Thymus (tissue), 11 donors: ENCODE results near the gene TNFRSF13B. TPM values are rescaled to one million over a fixed set of nuclear protein-coding genes. Genes with fewer than 3 reads are reported as not detected.
"Not testable (repeated sequence)": the region's sequence is repeated elsewhere in the genome, so short reads cannot be mapped to it uniquely, and the experiment has no call there.

ENCODE experiments used
- DNase-seq, 9 donors: peaks; one replicate each; pipeline ENCODE4 v3.0.0-alpha.2; 2013; ENCODE audit warnings: low spot score in 9 of 9, low read depth in 6 of 9, missing footprints in 1 of 9
- H3K27ac ChIP-seq, 2 donors: one replicate each; pipeline ENCODE4 v1.5.1; 2013; ENCODE audit warnings: control low read depth in 1 of 2, low read depth in 1 of 2, low read length in 1 of 2, mild to moderate bottlenecking in 1 of 2, moderate library complexity in 1 of 2
- H3K27me3 ChIP-seq, 2 donors: one replicate each; pipeline ENCODE4 v1.5.1; 2013; ENCODE audit warnings: low read length in 1 of 2; ENCODE audit not compliant: control insufficient read depth in 2 of 2, insufficient read depth in 1 of 2
- H3K36me3 ChIP-seq, 2 donors: one replicate each; pipeline ENCODE4 v1.5.1; 2013; ENCODE audit warnings: low read length in 1 of 2, mild to moderate bottlenecking in 1 of 2, moderate library complexity in 1 of 2; ENCODE audit not compliant: control insufficient read depth in 2 of 2, insufficient read depth in 2 of 2
- H3K4me1 ChIP-seq, 2 donors: one replicate each; pipeline ENCODE4 v1.5.1; 2013; ENCODE audit warnings: low read length in 2 of 2; ENCODE audit not compliant: control insufficient read depth in 2 of 2, insufficient read depth in 2 of 2
- H3K4me3 ChIP-seq, 2 donors: one replicate each; pipeline ENCODE4 v1.5.1; 2013; ENCODE audit warnings: low read length in 2 of 2, control low read depth in 1 of 2, mild to moderate bottlenecking in 1 of 2
- H3K9me3 ChIP-seq, 2 donors: one replicate each; pipeline ENCODE4 v1.5.1; 2013; ENCODE audit warnings: low read length in 1 of 2, mild to moderate bottlenecking in 1 of 2; ENCODE audit not compliant: control insufficient read depth in 2 of 2, insufficient read depth in 1 of 2
- WGBS: extraction: QIAGEN DNeasy Blood & Tissue Kit; methylation state at CpG from one replicate; pipeline ENCODE4 v1.1.7; 2013; 5-methylcytosine and 5-hydroxymethylcytosine counted together
- polyA plus RNA-seq: library from polyadenylated mRNA; stranded (reverse); fragments of 200-250 nt; gene quantifications from one replicate; pipeline ENCODE4 v1.2.3, GENCODE V29; 2013
- total RNA-seq: library from RNA; stranded (reverse); fragments of 120-200 nt; gene quantifications from one replicate; pipeline ENCODE4 v1.2.4, GENCODE V29; 2013
- donor health status: healthy.

TNFRSF13B gene
- total and polyA plus RNA-seq, 2 donors, result 0.14 to 2.6 TPM

GRCh38 chr17:16997514-16998429 is 25.9 kb upstream of the TNFRSF13B start:
- Histone ChIP-seq H3K27me3 (no peaks in the 10 kb centered on the region), H3K9me3 (peaks cover 0 to 3% of the 10 kb centered on the region in 2 donors), H3K4me3 (no peak overlapping the region), H3K4me1 (peaks cover 0 to 3% of the 10 kb centered on the region in 2 donors), H3K36me3 (no peaks in the 10 kb centered on the region), H3K27ac (no peak overlapping the region)
- peak in 1 of 9 donors; percentile 46 for DNase-seq
- WGBS, result 95% methylated on average over 14 of the region's 14 CpGs

DNA sequence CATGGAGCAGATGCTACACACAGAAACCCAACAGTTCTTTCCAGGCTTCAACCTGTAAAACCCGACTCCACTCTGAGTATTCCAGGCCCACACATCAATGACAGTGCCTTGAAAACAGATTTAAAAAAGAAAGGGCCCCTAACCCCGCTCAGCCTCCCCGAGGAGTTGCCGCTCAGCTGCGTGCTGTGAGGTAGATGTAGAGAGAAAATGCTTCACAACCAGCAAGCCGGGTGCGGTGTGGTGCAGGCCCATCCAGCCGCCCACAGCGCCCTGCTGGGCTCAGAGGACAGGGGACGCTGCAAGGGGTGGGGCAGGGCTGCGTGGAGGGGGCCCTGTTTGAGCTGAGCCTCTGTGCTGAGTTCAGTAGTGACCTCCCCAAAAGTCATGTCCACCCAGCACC is 24.8 kb upstream of the TNFRSF13B start:
- not testable (repeated sequence) for H3K27ac ChIP-seq, H3K36me3 ChIP-seq, H3K27me3 ChIP-seq, H3K4me3 ChIP-seq, H3K9me3 ChIP-seq, H3K4me1 ChIP-seq, DNase-seq
- WGBS, result 87% methylated on average over 11 of the region's 11 CpGs

DNA sequence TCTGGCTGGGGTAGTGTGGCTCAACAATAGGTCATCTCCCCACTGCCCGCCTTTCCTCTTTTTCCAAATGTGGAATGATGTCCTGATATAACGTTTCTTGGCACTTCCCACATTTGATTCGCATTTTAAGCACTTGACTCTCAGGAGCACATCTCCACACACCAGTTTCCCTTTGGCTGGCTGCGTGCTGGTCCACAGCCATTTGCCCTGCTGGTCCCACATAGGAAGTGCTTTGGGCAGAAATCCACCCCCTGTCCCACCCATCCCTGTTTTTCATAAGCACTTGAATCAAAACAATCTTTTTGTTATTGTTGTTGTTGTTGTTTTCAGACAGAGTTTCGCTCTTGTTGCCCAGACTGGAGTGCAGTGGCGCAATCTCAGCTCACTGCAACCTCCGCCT is 24.0 kb upstream of the TNFRSF13B start:
- Histone ChIP-seq H3K4me1 (peaks cover 0 to 6% of the 10 kb centered on the region in 2 donors), H3K36me3 (no peaks in the 10 kb centered on the region), H3K27me3 (no peaks in the 10 kb centered on the region), H3K4me3 (no peak overlapping the region), H3K27ac (no peak overlapping the region), H3K9me3 (peaks cover 0 to 3% of the 10 kb centered on the region in 2 donors)
- WGBS, result 99% methylated on average over 7 of the region's 7 CpGs
- DNase-seq, result no peak

GRCh38 chr17:16994631-16995030 is 22.7 kb upstream of the TNFRSF13B start:
- no peak overlapping the region for H3K27ac ChIP-seq
- H3K4me3 ChIP-seq, result no peak overlapping the region
- H3K9me3 ChIP-seq, result no peaks in the 10 kb centered on the region
- peaks cover 8 to 19% of the 10 kb centered on the region in 2 donors for H3K4me1 ChIP-seq
- no peak for DNase-seq
- no peaks in the 10 kb centered on the region for H3K36me3 ChIP-seq
- 95% methylated on average over 2 of the region's 2 CpGs for WGBS
- no peaks in the 10 kb centered on the region for H3K27me3 ChIP-seq

GRCh38 chr17:16991349-16992009 is 19.6 kb upstream of the TNFRSF13B start:
- Histone ChIP-seq H3K9me3 (no peaks in the 10 kb centered on the region), H3K4me3 (no peak overlapping the region), H3K27me3 (no peaks in the 10 kb centered on the region), H3K4me1 (peaks cover 24 to 50% of the 10 kb centered on the region in 2 donors), H3K27ac (no peak overlapping the region), H3K36me3 (no peaks in the 10 kb centered on the region)
- WGBS, result 30% methylated on average over 16 of the region's 16 CpGs
- peak in 8 of 9 donors; percentile 52 to 84 (median 66) for DNase-seq

DNA sequence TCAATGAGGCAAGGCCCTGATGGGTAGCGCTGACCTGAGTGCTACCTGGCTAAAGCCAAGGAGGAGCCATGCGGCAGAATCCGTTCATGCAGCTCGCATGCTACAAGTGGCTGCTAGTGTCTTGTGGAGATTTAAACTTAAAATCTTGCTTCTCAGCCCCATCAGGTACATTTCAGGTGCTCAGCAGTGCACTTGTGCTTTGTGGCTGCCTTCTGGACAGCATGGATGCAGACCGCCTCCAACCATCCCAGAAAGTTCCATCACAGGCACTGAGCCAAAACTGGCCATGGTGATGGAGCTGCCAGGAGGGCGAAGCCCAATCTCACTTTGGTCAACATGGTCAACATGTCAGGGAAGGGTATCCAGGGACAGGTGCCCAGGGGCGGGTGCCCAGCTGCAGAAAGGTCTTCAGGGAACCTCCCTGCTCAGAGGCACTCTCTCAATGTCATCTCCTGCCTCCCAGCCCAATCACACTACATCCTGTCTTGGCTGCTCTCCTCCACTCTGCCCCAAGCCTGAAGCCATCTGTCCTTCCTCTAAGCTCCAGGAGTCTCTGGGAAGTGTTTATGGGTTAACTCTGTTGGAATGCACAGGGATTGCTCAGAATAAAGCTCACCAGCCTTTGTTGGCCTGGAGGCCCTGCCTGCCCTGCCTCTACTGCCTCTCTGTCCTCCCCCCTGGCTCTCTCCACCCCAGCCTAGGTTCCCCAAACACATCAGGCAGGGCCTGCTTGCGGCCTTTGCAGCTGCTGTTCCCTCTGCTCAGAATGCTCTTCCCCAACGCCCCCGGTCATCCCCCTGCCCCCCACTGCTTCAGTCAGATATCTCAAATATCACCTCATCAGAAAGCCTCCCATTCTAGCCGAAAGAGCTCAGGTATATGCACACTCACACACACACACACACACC is 18.3 kb upstream of the TNFRSF13B start:
- Histone ChIP-seq H3K27ac (peak overlapping the region; percentile 76 to 81), H3K4me1 (peaks cover 24 to 52% of the 10 kb centered on the region in 2 donors), H3K4me3 (no peak overlapping the region), H3K9me3 (no peaks in the 10 kb centered on the region), H3K27me3 (no peaks in the 10 kb centered on the region), H3K36me3 (no peaks in the 10 kb centered on the region)
- WGBS, result 93% methylated on average over 11 of the region's 11 CpGs
- DNase-seq, result no peak

- no peaks in the 10 kb centered on the region for H3K9me3 ChIP-seq
- peak in 5 of 9 donors; percentile 24 to 72 (median 47) for DNase-seq
- peaks cover 24 to 52% of the 10 kb centered on the region in 2 donors for H3K4me1 ChIP-seq
- no peak overlapping the region for H3K4me3 ChIP-seq
- WGBS, result 44% methylated on average over 12 of the region's 12 CpGs
- H3K36me3 ChIP-seq, result no peaks in the 10 kb centered on the region
- no peaks in the 10 kb centered on the region for H3K27me3 ChIP-seq
- peak overlapping the region; percentile 76 to 81 for H3K27ac ChIP-seq
These were observed 17.5 kb upstream of the TNFRSF13B start for GRCh38 chr17:16989230-16989952.

- Histone ChIP-seq H3K36me3 (no peaks in the 10 kb centered on the region), H3K27ac (peak overlapping the region; percentile 66 to 76), H3K27me3 (no peaks in the 10 kb centered on the region), H3K9me3 (no peaks in the 10 kb centered on the region), H3K4me1 (peaks cover 24 to 52% of the 10 kb centered on the region in 2 donors), H3K4me3 (no peak overlapping the region)
- 65% methylated on average over 10 of the region's 10 CpGs for WGBS
- DNase-seq, result no peak
These were observed 16.9 kb upstream of the TNFRSF13B start for GRCh38 chr17:16988749-16989229.
